AG04450 (cell line): Measurements from ENCODE around the gene IL31. TPM values are rescaled to one million over a fixed set of nuclear protein-coding genes. Genes with fewer than 3 reads are reported as not detected.
"Not testable (repeated sequence)": the region's sequence is repeated elsewhere in the genome, so short reads cannot be mapped to it uniquely, and the experiment has no call there.

Source experiments
- CTCF ChIA-PET: fragments of 300-600, 350-600 bp; formaldehyde crosslinking; extraction: SDS; loops from one replicate; lab custom pipeline; 2022; ENCODE audit warnings: antibody characterized with exemption, inconsistent platforms; lab: Charles Lee
- POLR2A ChIA-PET: fragments of 350-600 bp; formaldehyde crosslinking; extraction: SDS; loops from one replicate; lab custom pipeline; 2021; ENCODE audit warnings: antibody characterized with exemption, inconsistent platforms; lab: Yijun Ruan, JAX
- DNase-seq: peaks from one replicate; pipeline ENCODE4 v3.0.0-alpha.2; 2011; ENCODE audit warnings: low read depth, low spot score
- H3K27ac ChIP-seq: one replicate; pipeline ENCODE4 v1.5.1; 2012; ENCODE audit warnings: low read depth, low read length, control low read depth
- H3K27me3 ChIP-seq: one replicate; pipeline ENCODE4 v1.6.0; 2012; ENCODE audit warnings: low read length; ENCODE audit not compliant: control insufficient read depth, insufficient read depth
- H3K4me3 ChIP-seq: 2 replicates; pipeline ENCODE4 v1.5.1; 2011; ENCODE audit warnings: mild to moderate bottlenecking, low read depth, low read length, control low read depth
- H3K9me3 ChIP-seq: 2 replicates; pipeline ENCODE4 v1.5.1; 2012; ENCODE audit warnings: low read length; ENCODE audit not compliant: control insufficient read depth, insufficient read depth
- polyA plus RNA-seq: library from polyadenylated mRNA; depleted of rRNA; stranded (reverse); fragments of >200 nt; gene quantifications from 2 replicates; pipeline ENCODE4 v1.2.3, GENCODE V29; 2011
- TF ChIP-seq, protein P1 (sequence below): IDR thresholded peaks from 2 replicates; pipeline ENCODE4 v1.5.1; 2011; ENCODE audit warnings: low read depth, low read length, control low read depth, inconsistent platforms

Gene IL31
- polyA plus RNA-seq, 1 experiment = not detected

GRCh38 chr12:122185494-122186082 lies 11.6 kb upstream of the IL31 start:
- H3K27me3 ChIP-seq = no peaks in the 10 kb centered on the region
- POLR2A ChIA-PET = no interaction called here
- H3K9me3 ChIP-seq = peaks cover 4% of the 10 kb centered on the region
- H3K4me3 ChIP-seq = no peak overlapping the region
- CTCF ChIA-PET = no interaction called here
- H3K27ac ChIP-seq = no peak overlapping the region
- DNase-seq = no peak
- TF ChIP-seq, protein P1, sequence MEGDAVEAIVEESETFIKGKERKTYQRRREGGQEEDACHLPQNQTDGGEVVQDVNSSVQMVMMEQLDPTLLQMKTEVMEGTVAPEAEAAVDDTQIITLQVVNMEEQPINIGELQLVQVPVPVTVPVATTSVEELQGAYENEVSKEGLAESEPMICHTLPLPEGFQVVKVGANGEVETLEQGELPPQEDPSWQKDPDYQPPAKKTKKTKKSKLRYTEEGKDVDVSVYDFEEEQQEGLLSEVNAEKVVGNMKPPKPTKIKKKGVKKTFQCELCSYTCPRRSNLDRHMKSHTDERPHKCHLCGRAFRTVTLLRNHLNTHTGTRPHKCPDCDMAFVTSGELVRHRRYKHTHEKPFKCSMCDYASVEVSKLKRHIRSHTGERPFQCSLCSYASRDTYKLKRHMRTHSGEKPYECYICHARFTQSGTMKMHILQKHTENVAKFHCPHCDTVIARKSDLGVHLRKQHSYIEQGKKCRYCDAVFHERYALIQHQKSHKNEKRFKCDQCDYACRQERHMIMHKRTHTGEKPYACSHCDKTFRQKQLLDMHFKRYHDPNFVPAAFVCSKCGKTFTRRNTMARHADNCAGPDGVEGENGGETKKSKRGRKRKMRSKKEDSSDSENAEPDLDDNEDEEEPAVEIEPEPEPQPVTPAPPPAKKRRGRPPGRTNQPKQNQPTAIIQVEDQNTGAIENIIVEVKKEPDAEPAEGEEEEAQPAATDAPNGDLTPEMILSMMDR = no peak

GRCh38 chr12:122185079-122185478 lies 11.1 kb upstream of the IL31 start:
- TF ChIP-seq, protein P1 = no peak
- peaks cover 4% of the 10 kb centered on the region for H3K9me3 ChIP-seq
- H3K4me3 ChIP-seq = no peak overlapping the region
- CTCF ChIA-PET = no interaction called here
- H3K27me3 ChIP-seq = no peaks in the 10 kb centered on the region
- POLR2A ChIA-PET = no interaction called here
- no peak for DNase-seq
- no peak overlapping the region for H3K27ac ChIP-seq

GRCh38 chr12:122184517-122184916 lies 10.5 kb upstream of the IL31 start:
- Histone ChIP-seq H3K4me3 (no peak overlapping the region), H3K27me3 (no peaks in the 10 kb centered on the region), H3K9me3 (peaks cover 4% of the 10 kb centered on the region), H3K27ac (no peak overlapping the region)
- no peak for DNase-seq
- ChIA-PET CTCF (no interaction called here), POLR2A (no interaction called here)
- TF ChIP-seq, protein P1 = no peak

GRCh38 chr12:122183588-122183940 lies 9.5 kb upstream of the IL31 start:
- ChIA-PET POLR2A (no interaction called here), CTCF (interaction anchor here (0.9 kb wide), 1 partner anchor 10 kb away, joined by 3 read pairs; no protein-coding TSS in a partner anchor)
- DNase-seq = no peak
- Histone ChIP-seq H3K27me3 (no peaks in the 10 kb centered on the region), H3K9me3 (peaks cover 4% of the 10 kb centered on the region), H3K27ac (no peak overlapping the region), H3K4me3 (no peak overlapping the region)
- TF ChIP-seq, protein P1 = no peak

DNA sequence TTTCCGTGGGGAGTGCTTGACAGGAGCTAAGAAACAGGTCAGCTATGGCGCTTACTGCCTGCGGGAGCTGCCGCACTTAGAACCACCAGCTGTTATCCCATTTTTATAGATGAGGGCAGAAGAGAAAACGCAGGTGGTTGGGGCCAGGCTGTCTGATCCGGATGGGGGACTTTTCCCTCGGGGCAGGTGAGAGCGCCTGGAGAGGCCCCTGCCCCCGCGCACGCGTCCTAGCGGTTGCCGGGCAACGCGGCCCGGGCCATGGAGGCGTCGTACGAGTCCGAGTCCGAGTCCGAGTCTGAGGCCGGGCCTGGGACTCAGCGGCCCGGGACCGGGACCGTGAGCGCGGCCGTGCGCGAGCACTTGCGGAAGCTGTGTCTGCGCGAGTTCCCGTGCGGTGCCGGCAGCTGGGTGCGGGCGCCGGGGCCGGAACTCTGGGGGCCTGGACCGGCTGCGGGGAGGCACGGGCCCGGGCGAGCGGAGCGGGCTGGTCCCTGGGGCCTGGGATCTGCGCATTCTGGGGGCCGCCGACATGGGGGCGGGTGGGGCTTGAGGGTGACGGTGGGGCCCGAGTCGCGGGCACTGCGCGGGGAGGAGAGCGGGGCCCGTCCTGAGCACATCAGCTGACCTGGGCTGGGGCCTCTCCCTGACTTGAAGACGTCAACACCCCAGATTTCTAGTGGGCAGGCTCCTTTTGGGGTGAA lies 9.0 kb upstream of the IL31 start, which contains the start of gene LRRC43:
LRRC43 (plus strand) TSS at position 237 of the 701 bp plus-strand sequence; CDS start at position 259, 22 bp downstream.
- no peak for DNase-seq
- POLR2A ChIA-PET = interaction anchor here (0.6 kb wide), 1 partner anchor 19 kb away, joined by 3 read pairs; no protein-coding TSS in a partner anchor

DNA sequence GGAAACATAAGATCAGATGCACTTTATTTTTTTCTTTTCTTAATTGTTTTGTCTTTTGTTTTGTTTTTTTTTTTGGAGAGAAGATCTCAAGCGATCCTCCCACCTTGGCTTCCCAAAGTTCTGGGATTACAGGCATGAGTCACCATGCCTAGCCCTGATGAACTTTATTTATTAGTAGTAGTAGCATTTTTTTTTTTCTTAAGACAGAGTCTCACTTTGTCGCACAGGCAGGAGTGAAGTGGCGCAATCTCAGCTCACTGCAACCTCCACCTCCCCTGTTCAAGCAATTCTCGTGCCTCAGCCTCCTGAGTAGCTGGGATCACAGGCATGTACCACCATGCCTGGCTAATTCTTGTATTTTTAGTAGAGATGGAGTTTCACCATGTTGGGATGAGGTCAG lies 2.5 kb upstream of the IL31 start:
- POLR2A ChIA-PET, H3K4me3 ChIP-seq, H3K27me3 ChIP-seq, H3K9me3 ChIP-seq, H3K27ac ChIP-seq, DNase-seq, CTCF ChIA-PET: not testable (repeated sequence)

More for the DNA sequence above, 9.0 kb upstream of the IL31 start, which contains the start of gene LRRC43:
- peak within 1 kb of the TSS; percentile 43 for H3K4me3 ChIP-seq
- H3K9me3 ChIP-seq = peaks cover 4% of the 10 kb centered on the region
- CTCF ChIA-PET = interaction anchor here (0.9 to 1.4 kb wide), 2 partner anchors 11 to 40 kb away, joined by 3 to 4 read pairs; no protein-coding TSS in a partner anchor
- no peak within 1 kb of the TSS for H3K27ac ChIP-seq
- no peaks in the 10 kb centered on the region for H3K27me3 ChIP-seq
- TF ChIP-seq, protein P1 = no peak
